A549 (cell line): ENCODE measurements around the gene SACM1L. TPM values are rescaled to one million over a fixed set of nuclear protein-coding genes. Genes with fewer than 3 reads are reported as not detected.
A peak's percentile ranks its signal among the peaks of the same experiment; 100 is the strongest.

ENCODE experiments used
- ATAC-seq, 2 experiments: fragments of 200-7000 bp in 1 of 2; fragments of >200 bp in 1 of 2; cut with Nextera tagmentation in 1 of 2; cut with Tn5 transposase in 1 of 2; 3 replicates each; pipeline versions ENCODE4 v1.8.0 to v1.9.1; 2018 to 2020; ENCODE audit warnings: mild to moderate bottlenecking in 1 of 2, moderate library complexity in 1 of 2
- CTCF ChIA-PET: fragments of 300-600 bp; sonication (Branson Sonifier 250); formaldehyde crosslinking; extraction: SDS; loops from one replicate; lab custom pipeline; 2021; ENCODE audit warnings: antibody characterized with exemption, inconsistent platforms; lab: Yijun Ruan, JAX
- POLR2A ChIA-PET: fragments of 350-600 bp; formaldehyde crosslinking; extraction: SDS; loops from one replicate; lab custom pipeline; 2021; ENCODE audit warnings: antibody characterized with exemption, inconsistent platforms; lab: Yijun Ruan, JAX
- DNase-seq, 2 experiments: peaks; one replicate each; pipeline versions ENCODE4 v3.0.0 to v3.0.0-alpha.2; 2011 to 2016; ENCODE audit warnings: low read depth in 1 of 2, low spot score in 1 of 2
- FAIRE-seq: peaks from 2 replicates; lab custom pipeline; 2011; peaks lifted over from hg19 to GRCh38; lab: Jason Lieb, UNC
- H3K27ac ChIP-seq, 2 experiments: fragments of >200 bp; sonication (Bioruptor Twin); formaldehyde crosslinking; 3 replicates each; pipeline ENCODE4 v1.5.1; 2016 to 2017
- H3K4me1 ChIP-seq: fragments of >200 bp; sonication (Bioruptor Twin); formaldehyde crosslinking; 3 replicates; pipeline ENCODE4 v1.6.1; 2016
- H3K4me2 ChIP-seq: fragments of >200 bp; sonication (Bioruptor Twin); formaldehyde crosslinking; 3 replicates; pipeline ENCODE4 v1.6.1; 2016
- H3K4me3 ChIP-seq: fragments of >200 bp; sonication (Bioruptor Twin); formaldehyde crosslinking; 3 replicates; pipeline ENCODE4 v1.5.1; 2016
- H3K9me3 ChIP-seq: fragments of >200 bp; sonication (Bioruptor Twin); formaldehyde crosslinking; 3 replicates; pipeline ENCODE4 v1.6.1; 2016
- BCL3 ChIP-seq: fragments of >200 bp; sonication (Bioruptor Twin); formaldehyde crosslinking; IDR thresholded peaks from 3 replicates; pipeline ENCODE4 v1.6.1; 2016
- CBX8 ChIP-seq: fragments of 200-600 bp; sonication (generic); IDR thresholded peaks from 2 replicates; pipeline ENCODE4 v1.6.1; 2016
- CEBPB ChIP-seq, 2 experiments: fragments of >200 bp in 1 of 2; sonication (Bioruptor Twin) in 1 of 2; formaldehyde crosslinking in 1 of 2; IDR thresholded peaks; 2 replicates each; pipeline ENCODE4 v1.6.1; 2012 to 2016
- EP300 ChIP-seq, 2 experiments: fragments of >200 bp; sonication (Bioruptor Twin); formaldehyde crosslinking; IDR thresholded peaks; 2 replicates in 1 of 2; 3 replicates in 1 of 2; pipeline ENCODE4 v1.6.1; 2016 to 2017
- HDAC2 ChIP-seq: fragments of 200-600 bp; sonication (generic); IDR thresholded peaks from 2 replicates; pipeline ENCODE4 v1.6.1; 2016
- HES2 ChIP-seq: fragments of >200 bp; sonication (Bioruptor Twin); formaldehyde crosslinking; IDR thresholded peaks from 2 replicates; pipeline ENCODE4 v1.6.1; 2016
- HOXB13 ChIP-seq: fragments of 250-450 bp; sonication (Bioruptor Pico); IDR thresholded peaks from 2 replicates; pipeline ENCODE4 v1.5.0; 2020; ENCODE audit warnings: low read depth, mild to moderate bottlenecking, moderate library complexity
- MAX ChIP-seq: IDR thresholded peaks from 2 replicates; pipeline ENCODE4 v1.6.1; 2012
- MAZ ChIP-seq: fragments of 150-350 bp; IDR thresholded peaks from 2 replicates; pipeline ENCODE4 v1.6.1; 2014; ENCODE audit warnings: antibody characterized with exemption, low read depth, low read length, borderline replicate concordance
- NFE2L2 ChIP-seq: fragments of 150-350 bp; conservative IDR thresholded peaks from 2 replicates; pipeline ENCODE4 v1.6.1; 2014; ENCODE audit warnings: low read length
- POLR2AphosphoS2 ChIP-seq: conservative IDR thresholded peaks from 2 replicates; pipeline ENCODE4 v1.6.1; 2012; ENCODE audit warnings: low read length, improper control_type of control experiment, inconsistent platforms
- SMC3 ChIP-seq: fragments of >200 bp; sonication (Bioruptor Twin); formaldehyde crosslinking; IDR thresholded peaks from 3 replicates; pipeline ENCODE4 v1.6.1; 2018; ENCODE audit warnings: inconsistent platforms
- TFCP2L1 ChIP-seq: fragments of 250-450 bp; sonication (Bioruptor Pico); IDR thresholded peaks from 2 replicates; pipeline ENCODE4 v1.5.0; 2021; ENCODE audit warnings: mild to moderate bottlenecking
- ZC3H11A ChIP-seq: fragments of 450-650 bp; IDR thresholded peaks from 2 replicates; pipeline ENCODE4 v1.6.1; 2014; ENCODE audit warnings: antibody characterized with exemption, mild to moderate bottlenecking
- ZSCAN20 ChIP-seq: fragments of 250-450 bp; sonication (Bioruptor Pico); IDR thresholded peaks from 2 replicates; pipeline ENCODE4 v1.8.0; 2022; ENCODE audit warnings: mild to moderate bottlenecking, moderate library complexity
- WGBS: methylation state at CpG from one replicate; pipeline ENCODE4 v1.1.6; 2017; ENCODE audit errors: missing lambda C conversion rate; 5-methylcytosine and 5-hydroxymethylcytosine counted together
- polyA plus RNA-seq, 4 experiments: library from polyadenylated mRNA; depleted of rRNA in 3 of 4; stranded (reverse); fragments of >200 nt; fragmentation: RNase III in 1 of 4; extraction: RNeasy Plus Mini Kit Qiagen cat#74134 plus additional on column Dnase treatment in 1 of 4; gene quantifications; 2 replicates in 3 of 4; 3 replicates in 1 of 4; pipeline ENCODE4 v1.2.3, GENCODE V29; 2011 to 2017

SACM1L gene
- polyA plus RNA-seq, 2 of the 4 experiments (the other 2 are of a cell fraction): 21.1 to 27.8 TPM

GRCh38 chr3:45670991-45671390, 18.2 kb upstream of the SACM1L start (continued):
- TF ChIP-seq POLR2AphosphoS2 (no peak), ZSCAN20 (no peak), TFCP2L1 (no peak), SMC3 (no peak)
- TF ChIP-seq, all 56 proteins: peak for 0

GRCh38 chr3:45673273-45673672, 15.9 kb upstream of the SACM1L start:
- no peak for DNase-seq
- ChIA-PET CTCF (interaction anchor here (0.6 kb wide), 1 partner anchor 54 kb away, joined by 3 read pairs; no protein-coding TSS in a partner anchor), POLR2A (no interaction called here)
- no peak overlapping the region for H3K4me2 ChIP-seq
- H3K4me3 ChIP-seq: no peak overlapping the region
- no peak for FAIRE-seq
- H3K9me3 ChIP-seq: no peaks in the 10 kb centered on the region
- 95% methylated on average over 2 of the region's 2 CpGs for WGBS
- H3K4me1 ChIP-seq: peaks cover 33% of the 10 kb centered on the region
- ATAC-seq: no peak
- H3K27ac ChIP-seq: no peak overlapping the region
- TF ChIP-seq MAX (no peak), HOXB13 (no peak), CBX8 (no peak), ZC3H11A (no peak), TFCP2L1 (no peak), CEBPB (IDR thresholded peaks at IDR 0.05) (no peak), BCL3 (no peak), MAZ (no peak), HDAC2 (no peak)
- TF ChIP-seq, all 56 proteins: peak for 0

DNA sequence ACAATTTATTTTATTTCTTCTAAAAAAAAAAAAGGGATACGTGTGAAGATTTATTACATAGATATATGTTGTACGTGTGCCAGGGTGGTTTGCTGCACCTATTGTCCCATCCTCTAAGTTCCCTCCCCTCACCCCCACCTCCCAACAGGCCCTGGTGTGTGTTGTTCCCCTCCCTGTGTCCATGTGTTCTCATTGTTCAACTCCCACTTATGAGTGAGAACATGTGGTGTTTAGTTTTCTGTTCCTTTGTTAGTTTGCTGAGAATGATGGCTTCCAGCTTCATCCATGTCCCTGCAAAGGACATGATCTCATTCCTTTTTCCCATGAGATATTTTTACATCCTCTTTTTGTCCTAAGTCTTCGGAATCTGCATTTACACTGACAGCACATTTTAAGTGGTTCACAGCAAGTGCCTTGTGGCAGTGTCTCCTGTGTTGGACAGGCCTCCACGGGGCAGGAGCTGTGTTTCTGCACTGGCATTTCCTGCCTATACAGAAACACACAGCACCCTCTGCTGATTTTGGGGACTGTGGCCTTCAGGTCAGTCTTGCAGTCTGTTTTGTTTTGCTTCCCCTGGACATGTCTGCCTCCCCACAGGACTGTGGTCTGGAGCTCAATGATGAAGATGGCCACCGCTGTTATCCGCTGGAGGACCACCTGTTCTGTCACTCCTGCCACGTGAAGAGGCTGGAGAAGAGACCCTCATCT, 12.7 kb upstream of the SACM1L start:
- no peak overlapping the region for H3K4me3 ChIP-seq
- no peak for TF ChIP-seq BCL3
- H3K27ac ChIP-seq: peak overlapping the region; percentile 73 to 84
- H3K9me3 ChIP-seq: no peaks in the 10 kb centered on the region
- FAIRE-seq (no peak), ATAC-seq (peak; percentile 26 to 51), DNase-seq (no peak)
- ChIA-PET CTCF (interaction anchor here (1.1 to 2.4 kb wide), 3 partner anchors 13 to 82 kb away, joined by 3 to 7 read pairs (median 4); partner anchors contain the start of gene LIMD1), POLR2A (no interaction called here)
- WGBS: 84% methylated on average over 7 of the region's 7 CpGs
- peaks cover 26% of the 10 kb centered on the region for H3K4me1 ChIP-seq
- H3K4me2 ChIP-seq: peak overlapping the region; percentile 40

DNA sequence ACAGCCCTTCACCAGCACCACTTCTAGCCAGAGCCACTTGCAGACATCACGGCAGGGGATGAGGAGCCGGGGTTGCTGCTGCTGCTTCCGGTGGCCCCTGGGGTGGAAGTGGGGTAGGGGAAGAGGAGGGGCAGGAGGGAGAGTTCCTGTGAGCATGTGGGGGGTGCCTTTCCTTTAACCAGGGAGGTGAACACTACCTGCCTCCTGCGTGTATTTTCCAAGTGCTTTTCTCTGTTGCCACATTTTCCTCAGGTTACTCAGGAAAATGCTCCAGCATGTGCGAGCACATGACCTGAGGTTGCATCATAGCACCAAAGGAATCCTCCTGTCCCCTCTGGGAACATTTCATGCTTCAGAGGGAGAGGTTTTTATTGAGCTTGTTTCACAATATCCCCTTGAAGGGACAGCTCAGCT, 12.2 kb upstream of the SACM1L start:
- POLR2A ChIA-PET: no interaction called here
- Histone ChIP-seq H3K4me2 (peak overlapping the region; percentile 40), H3K9me3 (no peaks in the 10 kb centered on the region), H3K4me1 (peaks cover 26% of the 10 kb centered on the region), H3K4me3 (no peak overlapping the region), H3K27ac (peak overlapping the region; percentile 73 to 84)
- DNase-seq: peak; percentile 18 to 33
- FAIRE-seq: no peak
- ATAC-seq: peak in 1 of 2 experiments; percentile 75; a peak in 4 of 6 replicates
- CTCF ChIA-PET: interaction anchor here (0.6 to 1.3 kb wide), 4 partner anchors 13 to 701 kb away, joined by 3 to 6 read pairs (median 4); no protein-coding TSS in a partner anchor
- TF ChIP-seq EP300 (IDR thresholded peaks at IDR 0.05): peak; percentile 25 to 26; a peak in 1 of 5 replicates
- peak; percentile 73 to 93 for TF ChIP-seq CEBPB (IDR thresholded peaks at IDR 0.05)
- TF ChIP-seq NFE2L2: no peak
- TF ChIP-seq HES2: peak; percentile 36; the same call in 1 of the 2 replicates
- WGBS: 70% methylated on average over 4 of the region's 5 CpGs
